GM21717 (cell line): ENCODE data around the gene RILPL1.
"Not testable (repeated sequence)": the region's sequence is repeated elsewhere in the genome, so short reads cannot be mapped to it uniquely, and the experiment has no call there.

Source experiments
- ATAC-seq: cut with Tn5 transposase; IDR thresholded peaks from one replicate; pipeline ENCODE4 v1.9.1; 2021; ENCODE audit warnings: mild to moderate bottlenecking, moderate library complexity; ENCODE audit not compliant: unreplicated experiment

Gene RILPL1

GRCh38 chr12:123530668-123531067 is 2.9 kb downstream of the RILPL1 start:
- no peak for ATAC-seq

DNA sequence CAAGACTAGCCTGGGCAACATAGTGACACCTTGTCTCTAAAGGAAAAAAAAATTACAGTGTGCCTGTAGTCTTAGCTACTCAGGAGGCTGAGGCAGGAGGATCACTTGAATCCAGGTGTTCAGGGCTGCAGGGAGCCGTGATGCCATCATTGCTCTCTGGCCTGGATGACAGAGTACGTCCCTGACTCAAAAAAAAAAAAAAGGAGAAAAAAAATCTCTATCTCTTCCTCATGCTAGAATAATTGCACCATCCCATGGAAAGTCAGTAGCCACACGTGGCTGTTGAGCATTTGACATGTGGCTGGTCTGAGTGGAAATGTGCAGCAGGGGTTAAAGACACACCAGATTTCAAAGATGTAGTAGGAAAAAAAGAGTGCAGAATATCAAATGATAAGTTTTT is 3.8 kb downstream of the RILPL1 start:
- ATAC-seq: no peak

- no peak for ATAC-seq
Observed at GRCh38 chr12:123528858-123529257, 4.7 kb downstream of the RILPL1 start.

GRCh38 chr12:123526542-123527080 is 6.9 kb downstream of the RILPL1 start:
- ATAC-seq: no peak

- no peak for ATAC-seq
Observed at GRCh38 chr12:123524378-123524777, 9.1 kb downstream of the RILPL1 start.

DNA sequence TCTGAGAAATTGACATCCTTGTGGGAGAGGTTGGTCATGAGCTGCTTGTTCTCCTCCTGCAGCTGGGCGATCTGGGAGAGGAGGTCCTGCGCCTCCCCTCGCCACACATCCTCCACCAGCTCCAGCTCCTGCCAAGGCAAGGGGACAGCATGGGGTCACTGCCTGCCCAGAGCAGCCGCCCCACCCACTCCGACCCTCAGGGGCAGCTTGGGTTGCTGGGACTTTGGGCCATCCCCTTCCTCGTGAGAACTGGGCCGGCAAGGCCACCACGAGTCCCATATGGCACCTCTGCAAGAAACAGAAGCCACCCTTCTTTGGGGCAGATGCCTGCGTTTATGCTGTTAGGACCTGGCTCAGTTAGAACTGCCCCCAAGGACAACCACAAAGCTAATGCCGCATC is 10.0 kb downstream of the RILPL1 start:
- ATAC-seq: no peak

DNA sequence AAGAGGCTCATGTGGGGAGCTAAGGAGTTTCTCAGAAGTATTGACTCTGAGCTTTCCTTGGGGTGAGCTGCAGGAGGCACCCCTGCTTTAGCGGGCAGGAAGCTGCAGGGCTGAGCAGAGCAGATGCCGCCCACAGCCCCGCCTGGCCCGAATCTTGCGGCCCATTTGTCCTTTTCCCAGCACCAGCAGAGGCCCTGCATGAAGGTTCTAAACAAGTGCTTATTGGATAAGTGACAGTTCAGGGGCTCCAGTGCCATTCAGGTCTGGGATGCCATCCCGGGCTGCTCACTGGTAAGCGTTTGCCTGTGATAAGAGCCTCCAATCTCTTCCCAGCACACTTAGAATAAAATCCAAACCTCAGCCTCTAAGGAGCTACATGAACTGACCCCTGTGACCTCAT is 11.4 kb downstream of the RILPL1 start:
- no peak for ATAC-seq

GRCh38 chr12:123520567-123521474 is 12.7 kb downstream of the RILPL1 start:
- ATAC-seq: no peak

- ATAC-seq: no peak
Observed at GRCh38 chr12:123519141-123520001, 14.1 kb downstream of the RILPL1 start.

DNA sequence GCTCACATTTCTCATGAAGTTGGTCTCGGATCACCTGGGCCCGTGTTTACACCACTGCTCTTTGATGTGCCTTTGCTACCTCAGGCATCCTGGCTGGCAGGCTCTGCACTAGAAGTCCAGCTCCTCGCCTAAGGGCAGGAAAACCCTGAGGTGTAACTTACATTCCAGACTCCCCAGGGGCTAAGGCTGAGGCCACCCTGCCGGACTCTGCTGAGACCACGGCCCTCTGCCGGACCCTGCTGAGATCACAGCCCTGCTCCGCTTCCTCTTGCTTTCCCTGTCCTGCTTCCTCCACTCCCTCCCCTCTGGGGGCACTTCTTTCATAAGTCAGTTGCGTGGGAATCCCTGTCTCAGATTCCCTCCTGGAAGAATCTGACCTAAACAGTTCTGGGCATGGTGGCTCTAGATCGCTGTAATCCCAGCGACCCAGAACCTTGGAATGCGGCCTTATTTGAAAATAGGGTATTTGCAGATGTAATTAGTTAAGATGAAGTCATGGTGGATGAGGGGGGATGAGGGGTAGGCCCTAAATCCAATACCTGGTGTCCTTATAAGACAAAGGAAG is 17.2 kb downstream of the RILPL1 start:
- no peak for ATAC-seq

- not testable (repeated sequence) for ATAC-seq
Observed at GRCh38 chr12:123514582-123515221, 18.8 kb downstream of the RILPL1 start.

DNA sequence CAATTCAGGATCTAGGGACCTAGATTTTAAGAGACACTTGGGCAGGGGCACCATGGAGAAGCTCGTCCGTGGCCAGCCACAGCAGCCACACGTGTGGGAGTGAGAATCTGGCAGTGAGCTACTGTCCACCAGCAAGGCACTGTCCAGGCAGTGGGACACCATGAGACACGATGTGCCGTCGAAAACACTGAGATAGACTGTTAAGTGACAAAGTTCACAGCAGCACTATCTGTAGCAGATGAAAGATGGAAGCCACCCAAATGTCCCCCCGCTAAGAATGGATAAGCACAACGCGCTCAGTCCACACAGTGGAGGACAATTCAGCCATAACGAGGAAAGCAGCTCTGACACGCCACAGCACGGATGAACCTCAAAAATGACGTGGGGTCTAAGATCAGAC is 19.7 kb downstream of the RILPL1 start:
- ATAC-seq: no peak

DNA sequence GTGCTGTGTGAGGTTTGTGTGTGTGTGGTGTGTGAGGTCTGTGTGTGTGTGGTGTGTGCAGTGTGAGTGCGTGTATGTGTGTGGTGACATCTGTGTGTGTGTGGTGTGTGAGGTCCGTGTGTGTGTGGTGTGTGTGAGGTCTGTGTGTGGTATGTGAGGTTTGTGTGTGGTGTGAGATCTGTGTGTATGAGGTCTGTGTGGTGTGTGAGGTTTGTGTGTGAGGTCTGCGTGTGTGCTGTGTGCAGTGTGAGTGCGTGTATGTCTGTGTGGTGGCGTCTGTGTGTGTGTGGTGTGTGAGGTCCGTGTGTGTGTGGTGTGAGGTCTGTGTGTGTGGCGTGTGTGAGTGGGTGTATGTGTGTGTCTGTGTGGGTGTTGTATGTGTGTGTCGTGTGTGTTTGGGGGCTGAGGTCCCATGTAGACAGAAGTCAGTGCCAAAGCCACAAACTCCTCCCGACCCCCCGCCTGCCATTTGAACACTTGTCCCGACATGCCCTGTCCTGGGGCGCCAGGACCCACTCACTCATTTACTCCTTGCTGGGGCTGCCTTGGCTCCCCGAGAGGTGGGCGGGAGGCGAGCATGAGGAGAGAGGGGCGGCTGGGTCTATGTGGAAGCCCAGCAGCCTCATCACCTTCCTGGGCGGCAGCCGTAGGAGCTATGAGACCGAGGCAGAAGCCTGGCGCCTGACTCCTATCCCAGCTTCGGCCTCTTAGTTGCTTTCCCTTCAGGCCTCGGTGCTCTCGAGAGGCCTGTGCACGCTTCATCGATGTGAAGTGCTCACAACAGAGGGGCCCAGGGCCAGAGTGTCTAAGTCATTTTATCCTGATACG is 20.5 kb downstream of the RILPL1 start:
- no peak for ATAC-seq

DNA sequence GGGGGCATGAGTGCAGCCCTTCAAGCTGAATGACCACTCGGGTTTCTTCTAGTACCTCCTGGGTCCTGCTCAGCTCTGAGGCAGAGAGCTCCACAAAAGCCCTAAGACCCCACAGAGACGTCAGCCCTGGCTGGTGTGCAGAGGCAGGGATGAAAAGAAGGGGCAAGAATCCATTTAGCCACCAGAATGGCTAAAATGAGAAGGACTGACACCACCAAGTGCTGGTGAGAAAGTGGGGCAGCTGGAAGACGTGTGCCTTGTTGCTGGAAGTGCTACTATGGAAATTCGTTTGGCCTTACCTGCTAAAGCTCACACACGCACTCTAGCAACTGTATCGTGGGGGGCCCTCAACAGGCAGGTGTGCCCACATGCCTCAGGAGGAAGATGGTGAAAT is 26.7 kb downstream of the RILPL1 start:
- ATAC-seq: no peak

DNA sequence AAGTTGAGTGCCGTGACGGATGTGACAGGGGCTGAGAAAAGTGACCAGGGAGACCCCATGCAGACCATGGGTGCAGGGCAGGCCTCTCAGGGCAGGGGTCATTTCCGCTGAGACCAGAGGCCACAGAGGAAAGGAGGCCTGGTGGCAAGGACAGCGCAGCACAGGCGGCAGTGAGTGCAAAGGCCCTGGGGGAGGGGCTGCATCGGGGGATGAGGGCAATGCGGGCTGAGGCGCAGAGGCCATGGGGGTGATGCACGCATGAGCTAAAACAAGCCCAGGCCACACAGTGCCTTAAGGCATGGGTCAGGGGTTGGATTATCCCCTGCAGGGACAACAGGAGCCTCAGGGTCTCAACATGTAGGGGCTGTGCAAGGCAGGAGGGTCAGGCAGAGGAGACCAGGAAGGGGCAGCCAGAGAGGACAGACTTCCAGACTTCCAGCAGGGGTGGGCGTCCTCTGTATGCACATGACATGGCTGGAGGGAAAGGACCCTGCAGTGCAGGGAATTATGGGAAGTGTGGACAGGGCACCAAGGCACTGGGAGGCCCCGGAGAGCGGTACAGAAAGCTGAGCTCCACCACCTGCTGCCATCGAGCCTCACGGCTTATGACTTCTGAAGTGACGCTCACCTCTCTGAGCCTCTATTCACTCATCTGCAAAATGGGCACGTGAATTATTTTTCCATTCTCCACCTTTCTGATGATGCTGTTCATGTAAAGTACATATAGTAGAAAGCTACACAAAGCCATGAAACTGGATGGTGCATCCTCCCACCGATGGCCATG is 27.3 kb downstream of the RILPL1 start:
- ATAC-seq: no peak

DNA sequence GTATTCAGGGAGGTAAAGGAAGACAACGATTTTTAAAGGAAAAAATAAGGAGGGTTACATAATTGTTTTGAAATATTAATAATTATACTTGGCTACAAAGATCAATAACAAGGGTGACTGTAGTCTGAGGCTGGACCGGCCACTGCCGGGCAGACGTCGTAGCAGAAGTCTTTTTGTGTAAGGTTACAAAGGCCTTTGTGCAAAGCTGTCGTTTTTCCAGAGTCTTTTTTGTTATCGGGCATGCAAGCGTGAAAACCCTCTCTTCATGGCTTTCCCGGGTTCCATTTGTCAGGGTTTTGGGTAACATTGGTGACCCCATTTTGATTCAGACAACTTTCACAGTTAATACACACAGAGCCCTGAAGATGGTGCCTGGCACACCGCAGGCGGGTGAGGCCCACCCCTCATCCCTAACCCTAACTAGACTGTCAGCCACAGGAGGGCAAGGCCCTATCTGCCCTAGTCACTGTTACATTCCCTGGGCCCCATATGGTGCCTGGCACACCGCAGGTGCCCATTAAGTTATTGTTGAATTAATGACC is 31.3 kb downstream of the RILPL1 start:
- no peak for ATAC-seq

- ATAC-seq: no peak
Observed at GRCh38 chr12:123499332-123499731, 34.2 kb downstream of the RILPL1 start.

GRCh38 chr12:123498126-123498825 is 35.2 kb downstream of the RILPL1 start:
- no peak for ATAC-seq
